HCT116 (cell line): Measurements from ENCODE around the gene ACVR1B. TPM values are rescaled to one million over a fixed set of nuclear protein-coding genes. Genes with fewer than 3 reads are reported as not detected.

Experiments
- ATAC-seq: fragments of 200-7000 bp; cut with Tn5 transposase; 2 replicates; pipeline ENCODE4 v1.9.1; 2020; ENCODE audit warnings: mild to moderate bottlenecking, moderate library complexity
- BruUV-seq: library from RNA; stranded (reverse); fragments of 400-500 nt; replicated peaks from 2 replicates; lab custom pipeline; 2021; lab: Mats Ljungman, UMichigan
- CTCF ChIA-PET: fragments of 300-600 bp; sonication (Branson Sonifier 250); formaldehyde crosslinking; loops from one replicate; lab custom pipeline; 2021; ENCODE audit warnings: antibody characterized with exemption; lab: Charles Lee
- POLR2A ChIA-PET: fragments of 300-600, 350-600 bp; sonication (Branson Sonifier 250); formaldehyde crosslinking; loops from one replicate; lab custom pipeline; 2021; ENCODE audit warnings: antibody characterized with exemption; lab: Charles Lee
- RAD21 ChIA-PET, 2 experiments: fragments of 300-600 bp; sonication (Branson Sonifier 250); formaldehyde crosslinking; loops; one replicate each; lab custom pipeline; 2023; ENCODE audit warnings: low total read pairs in 2 of 2; ENCODE audit not compliant: uncharacterized antibody in 2 of 2, unreplicated experiment in 2 of 2, low non-redundant PET in 1 of 2; lab: Charles Lee
- DNase-seq: peaks from one replicate; pipeline ENCODE4 v3.0.0-alpha.2; 2010; ENCODE audit warnings: low read depth, low spot score
- H2AFZ ChIP-seq: fragments of 200-600 bp; shearing (Covaris generic), sonication (generic); 2 replicates; pipeline ENCODE4 v1.6.1; 2017; ENCODE audit warnings: low read depth, mixed run types, mixed read lengths, antibody characterized with exemption, low read length; ENCODE audit not compliant: poor library complexity, severe bottlenecking
- H3K27ac ChIP-seq: 2 replicates; pipeline ENCODE4 v1.5.1; 2012; ENCODE audit warnings: low read depth, low read length
- H3K27me3 ChIP-seq: fragments of 200-600 bp; sonication (generic); 2 replicates; pipeline ENCODE4 v1.6.1; 2016; ENCODE audit warnings: mixed run types, low read length, mixed read lengths; ENCODE audit not compliant: insufficient read depth
- H3K36me3 ChIP-seq, 2 experiments: fragments of 200-500 bp in 1 of 2; fragments of 200-600 bp in 1 of 2; sonication (Bioruptor generic) in 1 of 2; sonication (generic) in 1 of 2; 2 replicates each; pipeline versions ENCODE4 v1.5.1 to v1.6.1; 2014 to 2016; ENCODE audit warnings: low read length in 2 of 2, inconsistent platforms in 1 of 2, mixed read lengths in 1 of 2, mixed run types in 1 of 2; ENCODE audit not compliant: insufficient read depth in 2 of 2, control insufficient read depth in 1 of 2
- H3K4me1 ChIP-seq, 2 experiments: fragments of 200-600 bp in 1 of 2; sonication (generic) in 1 of 2; 2 replicates each; pipeline versions ENCODE4 v1.5.1 to v1.6.1; 2012 to 2017; ENCODE audit warnings: low read length in 2 of 2, inconsistent platforms in 1 of 2, mild to moderate bottlenecking in 1 of 2, mixed read lengths in 1 of 2, mixed run types in 1 of 2, moderate library complexity in 1 of 2; ENCODE audit not compliant: insufficient read depth in 2 of 2, control insufficient read depth in 1 of 2
- H3K4me2 ChIP-seq: fragments of 200-600 bp; sonication (generic); 2 replicates; pipeline ENCODE4 v1.6.1; 2017; ENCODE audit warnings: mixed run types, low read length, mixed read lengths
- H3K4me3 ChIP-seq, 2 experiments: fragments of 200-600 bp in 1 of 2; sonication (generic) in 1 of 2; replicated peaks in 1 of 2; 2 replicates each; pipeline ENCODE4 v1.5.1; 2011 to 2016; ENCODE audit warnings: low read length in 2 of 2, control low read depth in 1 of 2, low read depth in 1 of 2, mild to moderate bottlenecking in 1 of 2, mixed read lengths in 1 of 2, mixed run types in 1 of 2
- H3K79me2 ChIP-seq: fragments of 200-600 bp; sonication (generic); 2 replicates; pipeline ENCODE4 v1.6.1; 2017; ENCODE audit warnings: mild to moderate bottlenecking, mixed run types, low read length, moderate library complexity, mixed read lengths; ENCODE audit not compliant: insufficient read depth
- H3K9ac ChIP-seq: fragments of 200-600 bp; sonication (generic); 2 replicates; pipeline ENCODE4 v1.6.1; 2016; ENCODE audit warnings: low read length, mixed read lengths
- H3K9me2 ChIP-seq: fragments of 200-600 bp; sonication (generic), shearing (Covaris generic); 2 replicates; pipeline ENCODE4 v1.6.1; 2017; ENCODE audit warnings: mixed run types, mild to moderate bottlenecking, moderate library complexity; ENCODE audit not compliant: insufficient read depth
- H3K9me3 ChIP-seq, 2 experiments: fragments of 200-500 bp in 1 of 2; fragments of 200-600 bp in 1 of 2; sonication (Bioruptor generic) in 1 of 2; sonication (generic) in 1 of 2; 2 replicates each; pipeline ENCODE4 v1.6.1; 2014 to 2017; ENCODE audit warnings: low read length in 2 of 2, mixed read lengths in 2 of 2, inconsistent platforms in 1 of 2, low read depth in 1 of 2, mild to moderate bottlenecking in 1 of 2, mixed run types in 1 of 2, moderate library complexity in 1 of 2; ENCODE audit not compliant: control insufficient read depth in 1 of 2, insufficient read depth in 1 of 2
- H4K20me1 ChIP-seq: fragments of 200-600 bp; sonication (generic), shearing (Covaris generic); 2 replicates; pipeline ENCODE4 v1.6.1; 2017; ENCODE audit warnings: mixed run types, mild to moderate bottlenecking, moderate library complexity; ENCODE audit not compliant: insufficient read depth
- CBX3 ChIP-seq: IDR thresholded peaks from 2 replicates; pipeline ENCODE4 v1.6.1; 2012; ENCODE audit warnings: low read depth
- CEBPB ChIP-seq: IDR thresholded peaks from 2 replicates; pipeline ENCODE4 v1.6.1; 2012; ENCODE audit warnings: low read depth
- ELF1 ChIP-seq: IDR thresholded peaks from 2 replicates; pipeline ENCODE4 v1.6.1; 2012; ENCODE audit warnings: low read depth, borderline replicate concordance
- EZH2phosphoT487 ChIP-seq: fragments of 200-600 bp; IDR thresholded peaks from 2 replicates; pipeline ENCODE4 v1.6.1; 2018; ENCODE audit warnings: antibody characterized with exemption, borderline replicate concordance
- FOSL1 ChIP-seq: IDR thresholded peaks from 2 replicates; pipeline ENCODE4 v1.6.1; 2012; ENCODE audit warnings: low read depth
- JUND ChIP-seq: IDR thresholded peaks from 2 replicates; pipeline ENCODE4 v1.6.1; 2012
- POLR2AphosphoS5 ChIP-seq: IDR thresholded peaks from 2 replicates; pipeline ENCODE4 v1.6.1; 2011; ENCODE audit warnings: mild to moderate bottlenecking, low read depth, low read length, moderate library complexity
- SP1 ChIP-seq: IDR thresholded peaks from 2 replicates; pipeline ENCODE4 v1.6.1; 2012; ENCODE audit warnings: low read depth
- SRF ChIP-seq: IDR thresholded peaks from 2 replicates; pipeline ENCODE4 v1.6.1; 2012; ENCODE audit warnings: low read depth
- TCF7L2 ChIP-seq: IDR thresholded peaks from 2 replicates; pipeline ENCODE4 v1.7.0; 2011; ENCODE audit warnings: borderline replicate concordance, inconsistent platforms; ENCODE audit not compliant: insufficient read depth, insufficient read length; ENCODE audit errors: extremely low read depth
- YY1 ChIP-seq: IDR thresholded peaks from 2 replicates; pipeline ENCODE4 v1.6.1; 2011; ENCODE audit warnings: low read length, low read depth, moderate library complexity, mild to moderate bottlenecking; ENCODE audit not compliant: insufficient replicate concordance; ENCODE audit errors: extremely low read depth
- ZFX ChIP-seq: fragments of 450-650 bp; IDR thresholded peaks from 2 replicates; pipeline ENCODE4 v1.6.1; 2017
- ZNF274 ChIP-seq: fragments of 200-500 bp; sonication (Bioruptor generic); IDR thresholded peaks from 2 replicates; pipeline ENCODE4 v1.6.1; 2014; ENCODE audit warnings: mild to moderate bottlenecking, low read depth, low read length, inconsistent platforms
- intact Hi-C: fragments of 100-400 bp; cut with micrococcal nuclease; formaldehyde crosslinking; loops from 2 replicates; pipeline ENCODE4 v1.10.0; 2022
- total RNA-seq: library from RNA; stranded (reverse); gene quantifications from one replicate; pipeline ENCODE4 v1.2.1, GENCODE V29; 2021; ENCODE audit not compliant: unreplicated experiment
- TF ChIP-seq, protein P1 (sequence below): IDR thresholded peaks from 2 replicates; pipeline ENCODE4 v1.6.1; 2012
- TF ChIP-seq, protein P2 (sequence below): IDR thresholded peaks from 2 replicates; pipeline ENCODE4 v1.6.1; 2012
- TF ChIP-seq, protein P3 (sequence below): IDR thresholded peaks from 2 replicates; pipeline ENCODE4 v1.6.1; 2011; ENCODE audit warnings: mild to moderate bottlenecking, low read length, moderate library complexity; ENCODE audit not compliant: insufficient replicate concordance; ENCODE audit errors: extremely low read depth

The ACVR1B gene
- total RNA-seq, 1 experiment from 2014 or later, result 22.7 TPM

DNA sequence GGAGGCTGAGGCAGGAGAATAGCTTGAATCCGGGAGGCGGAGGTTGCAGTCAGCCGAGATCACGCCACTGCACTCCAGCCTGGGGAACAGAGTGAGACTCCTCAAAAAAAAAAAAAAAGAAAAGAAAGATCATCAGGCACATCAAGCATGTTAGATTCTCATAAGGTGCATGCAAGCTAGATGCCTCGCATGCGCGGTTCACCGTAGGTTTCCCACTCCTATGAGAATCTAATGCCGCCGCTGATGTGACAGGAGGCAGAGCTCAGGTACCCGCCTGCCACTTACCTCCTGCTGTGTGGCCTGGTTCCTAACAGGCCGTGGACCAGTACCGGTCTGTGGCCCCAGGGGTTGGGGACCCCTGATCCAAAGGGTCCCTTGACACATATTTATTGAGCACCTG, 7.0 kb downstream of the ACVR1B start:
- Histone ChIP-seq H3K4me1 (peaks cover 20 to 32% of the 10 kb centered on the region in 2 experiments), H3K27ac (no peak overlapping the region), H3K4me2 (no peak overlapping the region), H3K27me3 (no peaks in the 10 kb centered on the region), H3K9me3 (no peaks in the 10 kb centered on the region), H3K9me2 (no peaks in the 10 kb centered on the region), H3K79me2 (peaks cover 83% of the 10 kb centered on the region), H3K9ac (no peak overlapping the region), H4K20me1 (no peaks in the 10 kb centered on the region), H3K4me3 (no peak overlapping the region), H3K36me3 (peaks cover 0 to 2% of the 10 kb centered on the region in 2 experiments; a peak in 1 of 4 replicates), H2AFZ (no peak overlapping the region)
- no peak for TF ChIP-seq EZH2phosphoT487
- no peak for TF ChIP-seq SP1
- TF ChIP-seq ZFX, result no peak
- TF ChIP-seq, protein P1, sequence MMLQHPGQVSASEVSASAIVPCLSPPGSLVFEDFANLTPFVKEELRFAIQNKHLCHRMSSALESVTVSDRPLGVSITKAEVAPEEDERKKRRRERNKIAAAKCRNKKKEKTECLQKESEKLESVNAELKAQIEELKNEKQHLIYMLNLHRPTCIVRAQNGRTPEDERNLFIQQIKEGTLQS, result no peak
- TF ChIP-seq, protein P2, sequence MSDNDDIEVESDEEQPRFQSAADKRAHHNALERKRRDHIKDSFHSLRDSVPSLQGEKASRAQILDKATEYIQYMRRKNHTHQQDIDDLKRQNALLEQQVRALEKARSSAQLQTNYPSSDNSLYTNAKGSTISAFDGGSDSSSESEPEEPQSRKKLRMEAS, result no peak
- TF ChIP-seq ELF1, result no peak
- TF ChIP-seq FOSL1, result no peak
- no peak for TF ChIP-seq ZNF274
- TF ChIP-seq, protein P3, sequence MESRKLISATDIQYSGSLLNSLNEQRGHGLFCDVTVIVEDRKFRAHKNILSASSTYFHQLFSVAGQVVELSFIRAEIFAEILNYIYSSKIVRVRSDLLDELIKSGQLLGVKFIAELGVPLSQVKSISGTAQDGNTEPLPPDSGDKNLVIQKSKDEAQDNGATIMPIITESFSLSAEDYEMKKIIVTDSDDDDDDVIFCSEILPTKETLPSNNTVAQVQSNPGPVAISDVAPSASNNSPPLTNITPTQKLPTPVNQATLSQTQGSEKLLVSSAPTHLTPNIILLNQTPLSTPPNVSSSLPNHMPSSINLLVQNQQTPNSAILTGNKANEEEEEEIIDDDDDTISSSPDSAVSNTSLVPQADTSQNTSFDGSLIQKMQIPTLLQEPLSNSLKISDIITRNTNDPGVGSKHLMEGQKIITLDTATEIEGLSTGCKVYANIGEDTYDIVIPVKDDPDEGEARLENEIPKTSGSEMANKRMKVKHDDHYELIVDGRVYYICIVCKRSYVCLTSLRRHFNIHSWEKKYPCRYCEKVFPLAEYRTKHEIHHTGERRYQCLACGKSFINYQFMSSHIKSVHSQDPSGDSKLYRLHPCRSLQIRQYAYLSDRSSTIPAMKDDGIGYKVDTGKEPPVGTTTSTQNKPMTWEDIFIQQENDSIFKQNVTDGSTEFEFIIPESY, result no peak
- no peak for TF ChIP-seq YY1
- TF ChIP-seq CEBPB, result no peak
- no peak for TF ChIP-seq POLR2AphosphoS5
- no peak for TF ChIP-seq TCF7L2
- TF ChIP-seq SRF, result no peak
- TF ChIP-seq CBX3, result no peak
- TF ChIP-seq JUND, result no peak
- CTCF ChIA-PET, result no interaction called here
- RAD21 ChIA-PET, result no interaction called here
- no peak for ATAC-seq
- no TSS peak for BruUV-seq
- DNase-seq, result no peak
- intact Hi-C loops, result no loop called here
- POLR2A ChIA-PET, result no interaction called here
